Activated CD4-positive, alpha-beta memory T cell treated with anti-CD3 and anti-CD28 coated beads, Interleukin-2, amount 10 ng/mL, durations not matched to agents 7 days and 5 days (primary cell): ENCODE data around the gene GHRH. TPM values are rescaled to one million over a fixed set of nuclear protein-coding genes. Genes with fewer than 3 reads are reported as not detected.

Experiments
- CTCF ChIA-PET: fragments of 350-600 bp; sonication (Branson Sonifier 250); formaldehyde crosslinking; loops from one replicate; lab custom pipeline; 2021; ENCODE audit warnings: antibody characterized with exemption, inconsistent platforms; lab: Charles Lee
- POLR2A ChIA-PET: fragments of 350-600 bp; sonication (Branson Sonifier 250); formaldehyde crosslinking; loops from one replicate; lab custom pipeline; 2021; ENCODE audit warnings: antibody characterized with exemption; lab: Charles Lee
- DNase-seq: peaks from one replicate; pipeline ENCODE4 v3.0.0-alpha.2; 2020
- H3K27ac Mint-ChIP-seq: one replicate; pipeline ENCODE4 v1.8.0; 2021; ENCODE audit warnings: mild to moderate bottlenecking, mixed read lengths
- H3K27me3 Mint-ChIP-seq: one replicate; pipeline ENCODE4 v1.8.0; 2021; ENCODE audit warnings: mixed read lengths
- H3K36me3 Mint-ChIP-seq: one replicate; pipeline ENCODE4 v1.8.0; 2021; ENCODE audit warnings: low read depth, mixed read lengths
- H3K4me1 Mint-ChIP-seq: one replicate; pipeline ENCODE4 v1.8.0; 2021; ENCODE audit warnings: mixed read lengths
- H3K4me3 Mint-ChIP-seq: one replicate; pipeline ENCODE4 v1.8.0; 2021; ENCODE audit warnings: mild to moderate bottlenecking, mixed read lengths
- H3K9me3 Mint-ChIP-seq: one replicate; pipeline ENCODE4 v1.8.0; 2021; ENCODE audit warnings: mixed read lengths
- total RNA-seq, 2 experiments: library from RNA; stranded (reverse); gene quantifications; one replicate each; pipeline ENCODE4 v1.2.3, GENCODE V29; 2021

GHRH gene
- total RNA-seq, 2 experiments from 2014 or later: not detected

GRCh38 chr20:37270576-37271420 lies 9.2 kb upstream of the GHRH start:
- H3K27me3 Mint-ChIP-seq: peaks cover 2% of the 10 kb centered on the region
- peaks cover 1% of the 10 kb centered on the region for H3K4me1 Mint-ChIP-seq
- H3K36me3 Mint-ChIP-seq: no peaks in the 10 kb centered on the region
- no peak for DNase-seq
- CTCF ChIA-PET: interaction anchor here (0.6 to 3.9 kb wide), 10 partner anchors 15 to 263 kb away, joined by 3 to 14 read pairs (median 4); partner anchors contain the start of genes BLCAP and MANBAL
- H3K27ac Mint-ChIP-seq: no peak overlapping the region
- no peak overlapping the region for H3K4me3 Mint-ChIP-seq
- POLR2A ChIA-PET: no interaction called here
- H3K9me3 Mint-ChIP-seq: no peaks in the 10 kb centered on the region

GRCh38 chr20:37267667-37268313 lies 6.2 kb upstream of the GHRH start:
- Mint-ChIP-seq H3K4me1 (peaks cover 4% of the 10 kb centered on the region), H3K27ac (no peak overlapping the region), H3K27me3 (no peaks in the 10 kb centered on the region), H3K9me3 (no peaks in the 10 kb centered on the region), H3K36me3 (no peaks in the 10 kb centered on the region), H3K4me3 (no peak overlapping the region)
- no peak for DNase-seq
- CTCF ChIA-PET: interaction anchor here (0.9 to 3.9 kb wide), 4 partner anchors 10 to 266 kb away, joined by 6 to 14 read pairs (median 9); no protein-coding TSS in a partner anchor
- POLR2A ChIA-PET: interaction anchor here (1.4 kb wide), 1 partner anchor 22 kb away, joined by 5 read pairs; the partner anchor contains the start of gene MANBAL

GRCh38 chr20:37266940-37267666 lies 5.5 kb upstream of the GHRH start:
- no peaks in the 10 kb centered on the region for H3K36me3 Mint-ChIP-seq
- POLR2A ChIA-PET: interaction anchor here (1.4 kb wide), 1 partner anchor 22 kb away, joined by 5 read pairs; the partner anchor contains the start of gene MANBAL
- H3K27me3 Mint-ChIP-seq: peaks cover 2% of the 10 kb centered on the region
- no peaks in the 10 kb centered on the region for H3K9me3 Mint-ChIP-seq
- H3K4me3 Mint-ChIP-seq: no peak overlapping the region
- CTCF ChIA-PET: interaction anchor here (0.9 kb wide), 1 partner anchor 10 kb away, joined by 7 read pairs; no protein-coding TSS in a partner anchor
- no peak overlapping the region for H3K27ac Mint-ChIP-seq
- peaks cover 4% of the 10 kb centered on the region for H3K4me1 Mint-ChIP-seq
- DNase-seq: no peak

GRCh38 chr20:37265152-37265551 lies 3.5 kb upstream of the GHRH start:
- ChIA-PET POLR2A (no interaction called here), CTCF (interaction anchor here (0.8 to 2.1 kb wide), 5 partner anchors 8 to 120 kb away, joined by 3 to 8 read pairs (median 3); no protein-coding TSS in a partner anchor)
- Mint-ChIP-seq H3K27ac (no peak overlapping the region), H3K36me3 (no peaks in the 10 kb centered on the region), H3K4me3 (no peak overlapping the region), H3K4me1 (peaks cover 4% of the 10 kb centered on the region), H3K9me3 (no peaks in the 10 kb centered on the region), H3K27me3 (peaks cover 9% of the 10 kb centered on the region)
- DNase-seq: peak; percentile 29

- Mint-ChIP-seq H3K4me3 (no peak overlapping the region), H3K27ac (no peak overlapping the region), H3K27me3 (peaks cover 9% of the 10 kb centered on the region), H3K4me1 (peaks cover 4% of the 10 kb centered on the region), H3K36me3 (no peaks in the 10 kb centered on the region), H3K9me3 (no peaks in the 10 kb centered on the region)
- POLR2A ChIA-PET: no interaction called here
- no peak for DNase-seq
- CTCF ChIA-PET: interaction anchor here (2.1 kb wide), 1 partner anchor 121 kb away, joined by 8 read pairs; no protein-coding TSS in a partner anchor
These were observed 2.1 kb upstream of the GHRH start for GRCh38 chr20:37263686-37264085.

- no peak for DNase-seq
- peaks cover 4% of the 10 kb centered on the region for H3K4me1 Mint-ChIP-seq
- H3K27me3 Mint-ChIP-seq: peaks cover 9% of the 10 kb centered on the region
- ChIA-PET POLR2A (no interaction called here), CTCF (interaction anchor here (1.2 to 1.4 kb wide), 2 partner anchors 9 to 11 kb away, joined by 3 read pairs; no protein-coding TSS in a partner anchor)
- H3K9me3 Mint-ChIP-seq: no peaks in the 10 kb centered on the region
- no peaks in the 10 kb centered on the region for H3K36me3 Mint-ChIP-seq
- H3K27ac Mint-ChIP-seq: no peak overlapping the region
- H3K4me3 Mint-ChIP-seq: no peak overlapping the region
These were observed 891 bp upstream of the GHRH start for GRCh38 chr20:37262505-37262904.

- POLR2A ChIA-PET: no interaction called here
- Mint-ChIP-seq H3K36me3 (no peaks in the 10 kb centered on the region), H3K27ac (no peak overlapping the region), H3K4me3 (no peak overlapping the region), H3K9me3 (no peaks in the 10 kb centered on the region), H3K27me3 (peaks cover 10% of the 10 kb centered on the region), H3K4me1 (peaks cover 2% of the 10 kb centered on the region)
- no peak for DNase-seq
- CTCF ChIA-PET: no interaction called here
These were observed 691 bp downstream of the GHRH start for GRCh38 chr20:37260923-37261322.

GRCh38 chr20:37259865-37260264 lies 1.7 kb downstream of the GHRH start:
- POLR2A ChIA-PET: no interaction called here
- Mint-ChIP-seq H3K4me1 (no peaks in the 10 kb centered on the region), H3K9me3 (no peaks in the 10 kb centered on the region), H3K27ac (no peak overlapping the region), H3K36me3 (no peaks in the 10 kb centered on the region), H3K27me3 (peaks cover 12% of the 10 kb centered on the region), H3K4me3 (no peak overlapping the region)
- CTCF ChIA-PET: no interaction called here
- DNase-seq: no peak

- ChIA-PET POLR2A (no interaction called here), CTCF (no interaction called here)
- DNase-seq: no peak
- Mint-ChIP-seq H3K9me3 (peaks cover 5% of the 10 kb centered on the region), H3K27ac (no peak overlapping the region), H3K4me3 (no peak overlapping the region), H3K36me3 (no peaks in the 10 kb centered on the region), H3K4me1 (no peaks in the 10 kb centered on the region), H3K27me3 (peaks cover 12% of the 10 kb centered on the region)
These were observed 2.6 kb downstream of the GHRH start for GRCh38 chr20:37259031-37259430.

- Mint-ChIP-seq H3K4me1 (no peaks in the 10 kb centered on the region), H3K9me3 (peaks cover 5% of the 10 kb centered on the region), H3K36me3 (no peaks in the 10 kb centered on the region), H3K4me3 (no peak overlapping the region), H3K27ac (no peak overlapping the region), H3K27me3 (peaks cover 12% of the 10 kb centered on the region)
- no peak for DNase-seq
- CTCF ChIA-PET: no interaction called here
- POLR2A ChIA-PET: no interaction called here
These were observed 3.6 kb downstream of the GHRH start for GRCh38 chr20:37257988-37258387.

GRCh38 chr20:37257530-37257929 lies 4.1 kb downstream of the GHRH start:
- Mint-ChIP-seq H3K4me3 (no peak overlapping the region), H3K4me1 (no peaks in the 10 kb centered on the region)

GRCh38 chr20:37256286-37256685 lies 5.3 kb downstream of the GHRH start:
- no peak overlapping the region for H3K4me3 Mint-ChIP-seq
- H3K4me1 Mint-ChIP-seq: no peaks in the 10 kb centered on the region
- ChIA-PET CTCF (interaction anchor here (0.8 kb wide), 1 partner anchor 9 kb away, joined by 3 read pairs; no protein-coding TSS in a partner anchor), POLR2A (no interaction called here)
- no peaks in the 10 kb centered on the region for H3K36me3 Mint-ChIP-seq
- peaks cover 5% of the 10 kb centered on the region for H3K9me3 Mint-ChIP-seq
- DNase-seq: no peak
- H3K27me3 Mint-ChIP-seq: peaks cover 7% of the 10 kb centered on the region
- no peak overlapping the region for H3K27ac Mint-ChIP-seq

More at GRCh38 chr20:37257530-37257929, 4.1 kb downstream of the GHRH start:
- Mint-ChIP-seq H3K27me3 (peaks cover 11% of the 10 kb centered on the region), H3K36me3 (no peaks in the 10 kb centered on the region), H3K27ac (no peak overlapping the region), H3K9me3 (peaks cover 5% of the 10 kb centered on the region)
- ChIA-PET CTCF (interaction anchor here (0.7 kb wide), 1 partner anchor 1364 kb away, joined by 3 read pairs; no protein-coding TSS in a partner anchor), POLR2A (no interaction called here)
- no peak for DNase-seq
